RWPE1 (cell line): Measurements from ENCODE around the gene EML1.

Source experiments
- CTCF ChIA-PET: fragments of 350-600 bp; sonication (Branson Sonifier 250); formaldehyde crosslinking; extraction: SDS; loops from one replicate; lab custom pipeline; 2021; lab: Yijun Ruan, JAX
- POLR2A ChIA-PET: fragments of 400-600 bp; formaldehyde crosslinking; extraction: SDS; loops from one replicate; lab custom pipeline; 2020; ENCODE audit warnings: antibody characterized with exemption; ENCODE audit not compliant: low non-redundant PET; lab: Yijun Ruan, JAX
- DNase-seq: peaks from one replicate; pipeline ENCODE4 v3.0.0; 2012; ENCODE audit warnings: low spot score
- H3K27ac ChIP-seq: fragments of 450-650 bp; 2 replicates; pipeline ENCODE4 v1.5.1; 2017
- CTCF ChIP-seq: fragments of 450-650 bp; conservative IDR thresholded peaks from 2 replicates; pipeline ENCODE4 v1.5.1; 2017; ENCODE audit warnings: low read depth, mild to moderate bottlenecking

The EML1 gene

DNA sequence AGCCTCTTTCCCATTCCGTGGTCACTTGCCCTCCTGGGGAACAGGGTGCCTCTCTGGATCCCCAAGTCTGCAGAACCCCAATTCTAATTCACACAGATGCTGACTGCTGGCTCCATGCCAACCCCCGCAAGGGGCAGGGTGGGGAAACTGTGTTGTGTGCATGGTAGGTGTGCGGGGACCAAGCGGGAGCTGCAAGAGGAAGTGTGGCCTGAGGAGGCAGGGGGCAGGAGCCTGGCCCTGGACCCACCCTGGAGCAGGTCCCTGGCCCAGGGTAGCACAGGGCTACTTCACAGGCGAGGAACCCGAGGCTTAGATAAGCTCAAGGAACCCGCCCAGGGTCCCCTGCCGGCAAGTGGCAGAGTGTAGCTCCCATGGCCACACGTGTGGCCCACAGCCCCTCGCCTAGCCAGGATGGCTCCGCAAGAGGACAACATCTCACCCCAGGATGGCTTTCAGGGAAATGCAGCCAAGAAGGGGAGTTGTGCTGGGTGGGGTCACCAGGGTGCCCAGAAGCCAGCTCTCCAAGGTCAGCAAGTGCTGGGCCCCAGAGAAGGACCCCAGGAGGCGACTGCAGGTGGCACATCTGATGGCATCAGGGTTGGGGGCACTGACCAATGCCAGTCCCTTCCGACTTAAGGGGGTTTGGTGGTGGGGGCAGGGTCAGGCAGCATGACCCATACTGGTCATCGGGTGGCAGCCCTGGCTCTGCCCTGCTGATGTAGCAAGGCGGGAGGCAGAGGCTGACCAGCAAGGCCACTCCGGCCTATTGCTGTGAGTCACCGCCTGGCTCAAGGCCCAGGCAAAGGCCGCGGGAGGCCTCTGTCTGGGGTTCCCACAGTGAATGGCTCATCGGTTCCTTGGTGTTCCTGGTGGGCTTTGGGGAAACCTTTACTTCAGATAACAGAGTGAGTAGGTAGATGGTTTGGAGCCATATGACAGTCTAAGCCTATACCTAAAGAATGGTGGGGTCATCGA lies 37.3 kb upstream of the EML1 start:
- TF ChIP-seq CTCF: no peak
- CTCF ChIA-PET: interaction anchor here (0.7 to 2.1 kb wide), 2 partner anchors 25 to 143 kb away, joined by 4 to 13 read pairs; no protein-coding TSS in a partner anchor
- H3K27ac ChIP-seq: peak overlapping the region; percentile 77

GRCh38 chr14:99756796-99757195 lies 36.4 kb upstream of the EML1 start:
- TF ChIP-seq CTCF: no peak

More for the DNA sequence above, 37.3 kb upstream of the EML1 start:
- POLR2A ChIA-PET: no interaction called here
- peak; percentile 34 for DNase-seq

DNA sequence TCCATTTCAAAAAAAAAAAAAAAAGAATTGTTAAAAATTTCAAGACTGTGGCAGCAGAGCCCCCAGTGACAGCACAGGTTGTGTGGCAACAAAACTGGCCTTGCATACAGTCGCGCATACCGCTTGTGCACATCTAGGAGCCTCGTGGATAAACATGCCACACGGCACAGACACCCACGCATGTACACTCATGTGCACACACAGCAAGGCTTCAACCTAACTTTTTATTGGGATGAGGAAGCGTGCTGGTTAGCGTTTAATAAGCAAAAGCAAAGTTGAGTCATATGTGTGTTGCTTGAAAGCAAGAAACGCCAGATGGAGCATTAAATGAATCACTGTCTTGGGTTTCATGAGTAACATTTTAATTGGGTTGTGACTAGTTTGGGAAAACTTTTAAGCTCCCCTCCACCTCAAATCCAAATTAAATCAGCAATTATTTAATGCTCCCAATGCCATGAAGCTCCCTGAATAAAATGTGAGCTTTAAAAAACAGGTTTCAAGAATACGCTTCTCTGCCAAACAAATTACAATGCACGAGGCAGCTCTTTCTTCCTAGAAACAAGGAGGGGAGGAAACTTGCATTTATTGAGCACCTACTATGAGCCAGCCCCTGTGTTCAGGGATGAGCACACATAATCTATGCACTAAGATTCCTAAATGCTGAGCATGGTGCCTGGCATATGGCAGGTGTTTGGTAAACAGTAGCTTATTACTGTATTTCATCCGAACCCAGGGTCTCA lies 35.7 kb upstream of the EML1 start:
- no peak for TF ChIP-seq CTCF
- ChIA-PET CTCF (interaction anchor here (1.2 kb wide), 1 partner anchor 12 kb away, joined by 3 read pairs; no protein-coding TSS in a partner anchor), POLR2A (interaction anchor here (0.5 kb wide), 1 partner anchor 248 kb away, joined by 6 read pairs; no protein-coding TSS in a partner anchor)
- peak overlapping the region; percentile 85 for H3K27ac ChIP-seq
- peak; percentile 80 for DNase-seq

More at GRCh38 chr14:99756796-99757195, 36.4 kb upstream of the EML1 start:
- CTCF ChIA-PET: interaction anchor here (1.2 kb wide), 1 partner anchor 11 kb away, joined by 3 read pairs; no protein-coding TSS in a partner anchor
- no peak for DNase-seq
- POLR2A ChIA-PET: no interaction called here
- peak overlapping the region; percentile 77 for H3K27ac ChIP-seq

DNA sequence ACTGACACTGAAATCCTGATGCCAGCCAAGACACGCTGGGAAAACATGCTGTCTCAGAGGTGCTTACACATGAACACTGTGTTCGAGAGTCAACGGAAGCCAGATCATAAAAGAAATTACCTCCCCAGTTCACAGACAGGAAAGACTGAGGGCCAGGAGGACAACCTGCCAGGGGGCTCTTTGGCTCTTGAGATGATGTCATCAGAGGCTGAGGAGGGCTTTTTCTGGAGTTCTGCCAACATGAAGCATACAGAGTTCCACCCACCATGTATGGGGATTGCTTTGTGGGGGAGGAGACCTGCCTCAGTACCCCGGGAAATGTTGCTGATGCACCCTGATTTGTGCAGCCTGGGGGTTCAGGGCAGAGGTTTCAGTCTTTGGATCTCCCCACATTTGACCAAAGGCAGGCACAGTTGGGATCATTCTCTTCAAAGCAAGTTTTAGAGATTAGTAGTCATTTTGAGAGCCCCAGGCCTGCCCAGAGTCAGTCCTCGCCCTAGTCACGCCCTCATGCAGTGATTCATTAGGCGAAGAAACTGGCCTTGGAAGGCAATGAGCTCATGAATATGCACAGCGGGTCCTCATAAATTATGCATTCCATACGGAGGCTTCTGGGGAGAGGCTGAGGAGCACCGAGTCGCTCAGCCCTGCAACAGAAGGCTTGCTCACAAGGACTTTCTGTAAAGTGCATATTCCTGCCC lies 34.9 kb upstream of the EML1 start:
- peak overlapping the region; percentile 85 for H3K27ac ChIP-seq
- CTCF ChIA-PET: no interaction called here
- POLR2A ChIA-PET: interaction anchor here (0.5 kb wide), 1 partner anchor 247 kb away, joined by 6 read pairs; no protein-coding TSS in a partner anchor
- peak; percentile 86 for DNase-seq
- no peak for TF ChIP-seq CTCF

DNA sequence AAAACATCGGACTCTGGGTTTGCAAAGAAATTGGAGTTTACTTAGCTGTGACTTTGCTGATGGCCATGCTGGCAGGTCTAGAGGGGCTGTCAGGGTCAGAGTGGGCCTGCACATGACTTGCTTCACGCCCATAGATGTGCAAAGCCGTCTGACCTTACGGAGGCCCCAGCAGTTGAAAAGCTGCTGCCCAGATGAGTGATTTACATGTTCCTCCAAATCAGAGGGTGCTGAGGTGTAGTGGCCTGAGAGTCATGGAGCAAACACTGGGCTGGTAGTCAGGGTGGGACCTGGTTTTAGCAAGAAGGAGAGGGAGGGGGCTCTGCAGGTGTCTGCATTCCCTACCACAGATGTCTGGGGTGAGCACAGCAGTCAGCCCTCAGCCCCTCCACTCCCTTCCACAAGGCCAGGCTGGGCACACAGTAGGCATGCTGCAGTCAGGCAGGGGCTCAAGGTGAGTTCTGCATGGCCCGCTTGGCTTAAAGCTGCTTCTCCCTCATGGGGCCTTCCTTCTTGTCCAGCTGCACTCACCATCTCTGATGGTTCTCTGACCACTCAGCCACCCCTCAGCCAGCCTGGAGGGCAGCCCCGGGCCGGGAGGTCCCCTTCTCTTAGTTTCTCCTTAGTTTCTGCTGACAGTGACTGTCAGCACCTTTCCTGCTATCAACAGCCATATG lies 34.2 kb upstream of the EML1 start:
- H3K27ac ChIP-seq: peak overlapping the region; percentile 85
- TF ChIP-seq CTCF: no peak
- no peak for DNase-seq
- ChIA-PET CTCF (no interaction called here), POLR2A (no interaction called here)
